Forelimb muscle (tissue), 1 donor: ENCODE data around the gene MRPS34. TPM values are rescaled to one million over a fixed set of nuclear protein-coding genes. Genes with fewer than 3 reads are reported as not detected.
"Not testable (repeated sequence)": the region's sequence is repeated elsewhere in the genome, so short reads cannot be mapped to it uniquely, and the experiment has no call there.

Source experiments
- DNase-seq: peaks from one replicate; pipeline ENCODE4 v3.0.0-alpha.2; 2013; ENCODE audit warnings: low read depth
- polyA plus RNA-seq: library from polyadenylated mRNA; unstranded; fragments of 120-200 nt; gene quantifications from one replicate; pipeline ENCODE4 v1.2.1, GENCODE V29; 2013; ENCODE audit not compliant: insufficient read length

The MRPS34 gene
- polyA plus RNA-seq: 42.5 TPM

GRCh38 chr16:1772908-1773702, at the start of gene MRPS34:
TSS of gene MRPS34 (minus strand) at chr16:1773134. CDS start at chr16:1773119, 15 bp downstream.
- no peak for DNase-seq

GRCh38 chr16:1821861-1822611, 49.1 kb upstream of the MRPS34 start:
- DNase-seq: no peak

GRCh38 chr16:1820946-1821290, 48.0 kb upstream of the MRPS34 start:
- no peak for DNase-seq

GRCh38 chr16:1820096-1820945, 47.4 kb upstream of the MRPS34 start:
- no peak for DNase-seq

GRCh38 chr16:1819611-1820010, 46.7 kb upstream of the MRPS34 start:
- no peak for DNase-seq

GRCh38 chr16:1818873-1819525, 46.1 kb upstream of the MRPS34 start:
- DNase-seq: no peak

GRCh38 chr16:1818204-1818872, 45.4 kb upstream of the MRPS34 start:
- DNase-seq: no peak

- DNase-seq: no peak
These were observed 44.8 kb upstream of the MRPS34 start for GRCh38 chr16:1817716-1818115.

- no peak for DNase-seq
These were observed 44.3 kb upstream of the MRPS34 start for GRCh38 chr16:1817276-1817589.

- DNase-seq: no peak
These were observed 43.7 kb upstream of the MRPS34 start for GRCh38 chr16:1816396-1817275.

- DNase-seq: no peak
These were observed 42.5 kb upstream of the MRPS34 start for GRCh38 chr16:1815461-1815860.

- DNase-seq: no peak
These were observed 39.8 kb upstream of the MRPS34 start for GRCh38 chr16:1812732-1813163.

GRCh38 chr16:1810536-1810935, 37.6 kb upstream of the MRPS34 start:
- no peak for DNase-seq

- DNase-seq: no peak
These were observed 37.2 kb upstream of the MRPS34 start for GRCh38 chr16:1810106-1810505.

GRCh38 chr16:1809281-1809801, 36.4 kb upstream of the MRPS34 start:
- no peak for DNase-seq

- no peak for DNase-seq
These were observed 35.8 kb upstream of the MRPS34 start for GRCh38 chr16:1808691-1809090.

GRCh38 chr16:1807626-1808025, 34.7 kb upstream of the MRPS34 start:
- DNase-seq: no peak

GRCh38 chr16:1800701-1801100, 27.8 kb upstream of the MRPS34 start:
- DNase-seq: no peak

GRCh38 chr16:1799263-1799662, 26.3 kb upstream of the MRPS34 start:
- DNase-seq: not testable (repeated sequence)
